ENCODE results near the gene ALG9.
A peak's percentile ranks its signal among the peaks of the same experiment; 100 is the strongest.

Gene ALG9

GRCh38 chr11:111879637-111879960, 8.2 kb upstream of the ALG9 start:
- DNase-seq (ENCODE audit: low spot score): no peak

GRCh38 chr11:111878849-111879636, 7.7 kb upstream of the ALG9 start, which contains the start of the genes CFAP68 and FDXACB1:
TSS of gene CFAP68 (plus strand) at chr11:111879541. CDS start at chr11:111879561, 20 bp downstream.
TSS of gene FDXACB1 (minus strand) at chr11:111879165. CDS start at chr11:111879132, 33 bp downstream.
- peak; percentile 99 for DNase-seq (ENCODE audit: low spot score)

- DNase-seq (ENCODE audit: low spot score): peak; percentile 5
Measured at GRCh38 chr11:111878385-111878848, 7.0 kb upstream of the ALG9 start.

- DNase-seq (ENCODE audit: low spot score): no peak
Measured at GRCh38 chr11:111871693-111872161, 346 bp upstream of the ALG9 start.

GRCh38 chr11:111870522-111870885, 877 bp downstream of the ALG9 start:
- peak; percentile 46 for DNase-seq (ENCODE audit: low spot score)

GRCh38 chr11:111870113-111870512, 1.3 kb downstream of the ALG9 start:
- no peak for DNase-seq (ENCODE audit: low spot score)

GRCh38 chr11:111860257-111860656, 11.1 kb downstream of the ALG9 start:
- DNase-seq (ENCODE audit: low spot score): no peak

GRCh38 chr11:111855506-111855905, 15.9 kb downstream of the ALG9 start:
- no peak for DNase-seq (ENCODE audit: low spot score)

- DNase-seq (ENCODE audit: low spot score): no peak
Measured at GRCh38 chr11:111852103-111852502, 19.3 kb downstream of the ALG9 start.

GRCh38 chr11:111851636-111852035, 19.7 kb downstream of the ALG9 start:
- no peak for DNase-seq (ENCODE audit: low spot score)

- DNase-seq (ENCODE audit: low spot score): no peak
Measured at GRCh38 chr11:111851067-111851466, 20.3 kb downstream of the ALG9 start.

GRCh38 chr11:111849631-111850030, 21.8 kb downstream of the ALG9 start:
- no peak for DNase-seq (ENCODE audit: low spot score)

GRCh38 chr11:111846636-111847035, 24.7 kb downstream of the ALG9 start:
- peak; percentile 43 for DNase-seq (ENCODE audit: low spot score)

- peak; percentile 28 for DNase-seq (ENCODE audit: low spot score)
Measured at GRCh38 chr11:111846063-111846462, 25.3 kb downstream of the ALG9 start.

- DNase-seq (ENCODE audit: low spot score): no peak
Measured at GRCh38 chr11:111845276-111846028, 25.9 kb downstream of the ALG9 start.

GRCh38 chr11:111843661-111844060, 27.7 kb downstream of the ALG9 start:
- DNase-seq (ENCODE audit: low spot score): no peak

- DNase-seq (ENCODE audit: low spot score): peak; percentile 71
Measured at GRCh38 chr11:111841370-111842053, 29.9 kb downstream of the ALG9 start.

GRCh38 chr11:111840143-111840542, 31.2 kb downstream of the ALG9 start:
- no peak for DNase-seq (ENCODE audit: low spot score)

GRCh38 chr11:111838054-111838453, 33.3 kb downstream of the ALG9 start:
- no peak for DNase-seq (ENCODE audit: low spot score)

- DNase-seq (ENCODE audit: low spot score): no peak
Measured at GRCh38 chr11:111837366-111837891, 34.0 kb downstream of the ALG9 start.

- DNase-seq (ENCODE audit: low spot score): no peak
Measured at GRCh38 chr11:111836721-111837120, 34.7 kb downstream of the ALG9 start.

GRCh38 chr11:111836162-111836561, 35.2 kb downstream of the ALG9 start:
- DNase-seq (ENCODE audit: low spot score): no peak
